ENCODE measurements around the gene ADORA3. TPM values are rescaled to one million over a fixed set of nuclear protein-coding genes. Genes with fewer than 3 reads are reported as not detected.

The ADORA3 gene
- total RNA-seq, 1 experiment from 2014 or later, result not detected

DNA sequence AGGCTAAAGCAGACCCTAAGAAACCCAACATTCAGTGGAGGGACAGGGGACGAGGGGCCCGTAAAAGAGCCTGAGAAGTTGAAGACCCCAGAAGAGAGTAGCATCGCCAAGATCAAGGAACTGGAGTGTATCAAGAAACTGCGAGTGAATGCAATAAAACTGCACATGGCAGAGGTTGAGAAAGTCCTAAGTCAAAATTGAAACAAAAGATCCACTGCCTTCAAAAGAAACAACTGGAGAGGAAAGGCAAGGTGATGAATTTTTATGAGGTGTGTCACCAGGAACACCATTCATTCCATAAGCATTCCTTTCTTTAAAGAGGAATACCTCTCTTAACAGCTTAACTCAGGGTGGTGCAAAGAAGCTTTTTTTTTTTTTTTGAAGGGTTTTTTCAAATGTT is 38.3 kb upstream of the ADORA3 start:
- Histone ChIP-seq H3K9me3 (ENCODE audit: low read depth, low read length, poor library complexity, severe bottlenecking) (no peaks in the 10 kb centered on the region), H3K4me1 (ENCODE audit: insufficient read depth, low read length, poor library complexity, severe bottlenecking) (no peaks in the 10 kb centered on the region), H3K4me3 (ENCODE audit: low read depth, low read length, poor library complexity, severe bottlenecking) (no peak overlapping the region), H3K27ac (ENCODE audit: low read depth, low read length, poor library complexity, severe bottlenecking) (no peak overlapping the region), H3K36me3 (ENCODE audit: insufficient read depth, low read length, poor library complexity, severe bottlenecking) (no peaks in the 10 kb centered on the region), H3K27me3 (replicated peaks; ENCODE audit: insufficient read depth, low read depth, low read length, poor library complexity) (peaks cover 32% of the 10 kb centered on the region)
- DNase-seq (ENCODE audit: low spot score), result no peak
- TF ChIP-seq EZH2 (IDR thresholded peaks at IDR 0.05; ENCODE audit: borderline replicate concordance, low read depth, low read length, poor library complexity, severe bottlenecking), result no peak
- TF ChIP-seq, protein P1, sequence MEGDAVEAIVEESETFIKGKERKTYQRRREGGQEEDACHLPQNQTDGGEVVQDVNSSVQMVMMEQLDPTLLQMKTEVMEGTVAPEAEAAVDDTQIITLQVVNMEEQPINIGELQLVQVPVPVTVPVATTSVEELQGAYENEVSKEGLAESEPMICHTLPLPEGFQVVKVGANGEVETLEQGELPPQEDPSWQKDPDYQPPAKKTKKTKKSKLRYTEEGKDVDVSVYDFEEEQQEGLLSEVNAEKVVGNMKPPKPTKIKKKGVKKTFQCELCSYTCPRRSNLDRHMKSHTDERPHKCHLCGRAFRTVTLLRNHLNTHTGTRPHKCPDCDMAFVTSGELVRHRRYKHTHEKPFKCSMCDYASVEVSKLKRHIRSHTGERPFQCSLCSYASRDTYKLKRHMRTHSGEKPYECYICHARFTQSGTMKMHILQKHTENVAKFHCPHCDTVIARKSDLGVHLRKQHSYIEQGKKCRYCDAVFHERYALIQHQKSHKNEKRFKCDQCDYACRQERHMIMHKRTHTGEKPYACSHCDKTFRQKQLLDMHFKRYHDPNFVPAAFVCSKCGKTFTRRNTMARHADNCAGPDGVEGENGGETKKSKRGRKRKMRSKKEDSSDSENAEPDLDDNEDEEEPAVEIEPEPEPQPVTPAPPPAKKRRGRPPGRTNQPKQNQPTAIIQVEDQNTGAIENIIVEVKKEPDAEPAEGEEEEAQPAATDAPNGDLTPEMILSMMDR (conservative IDR thresholded peaks at IDR 0.05; ENCODE audit: low read depth, low read length), result no peak
- intact Hi-C loops (cut with micrococcal nuclease; ENCODE audit: unreplicated experiment), result no loop called here
- CTCF ChIA-PET, result interaction anchor here (0.6 kb wide), 1 partner anchor 88 kb away, joined by 4 read pairs; no protein-coding TSS in a partner anchor
- no TSS peak for BruUV-seq (replicated peaks)
- POLR2A ChIA-PET (ENCODE audit: low non-redundant PET), result interaction anchor here (0.6 kb wide), 1 partner anchor 142 kb away, joined by 3 read pairs; no protein-coding TSS in a partner anchor

DNA sequence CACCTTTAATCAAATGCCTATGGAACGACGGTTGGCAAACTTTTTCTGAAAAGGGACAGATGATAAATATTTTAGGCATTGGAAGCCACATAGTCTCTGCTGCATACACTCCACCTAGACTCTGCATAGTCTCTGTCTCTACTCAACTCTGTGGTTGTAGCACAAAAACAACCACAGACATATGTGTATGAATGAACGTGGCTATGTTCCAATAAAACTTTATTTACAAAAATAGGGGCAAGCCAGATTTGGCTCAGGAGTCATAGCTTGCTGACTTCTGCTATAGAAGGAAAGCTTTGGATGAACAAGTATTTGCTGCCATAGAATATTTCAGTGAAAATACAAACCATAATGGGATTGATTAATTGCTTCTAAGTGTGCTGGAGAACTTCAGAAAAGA is 37.5 kb upstream of the ADORA3 start:
- H3K27ac ChIP-seq (ENCODE audit: low read depth, low read length, poor library complexity, severe bottlenecking), result no peak overlapping the region
- H3K9me3 ChIP-seq (ENCODE audit: low read depth, low read length, poor library complexity, severe bottlenecking), result no peaks in the 10 kb centered on the region
- TF ChIP-seq EZH2 (IDR thresholded peaks at IDR 0.05; ENCODE audit: borderline replicate concordance, low read depth, low read length, poor library complexity, severe bottlenecking), result no peak
- TF ChIP-seq, protein P1 (conservative IDR thresholded peaks at IDR 0.05; ENCODE audit: low read depth, low read length), result no peak
- peaks cover 28% of the 10 kb centered on the region for H3K27me3 ChIP-seq (replicated peaks; ENCODE audit: insufficient read depth, low read depth, low read length, poor library complexity)
- no peaks in the 10 kb centered on the region for H3K36me3 ChIP-seq (ENCODE audit: insufficient read depth, low read length, poor library complexity, severe bottlenecking)
- H3K4me1 ChIP-seq (ENCODE audit: insufficient read depth, low read length, poor library complexity, severe bottlenecking), result no peaks in the 10 kb centered on the region
- DNase-seq (ENCODE audit: low spot score), result no peak
- H3K4me3 ChIP-seq (ENCODE audit: low read depth, low read length, poor library complexity, severe bottlenecking), result no peak overlapping the region
- ChIA-PET CTCF (no interaction called here), POLR2A (ENCODE audit: low non-redundant PET) (no interaction called here)
- intact Hi-C loops (cut with micrococcal nuclease; ENCODE audit: unreplicated experiment), result no loop called here
- BruUV-seq (replicated peaks), result no TSS peak

DNA sequence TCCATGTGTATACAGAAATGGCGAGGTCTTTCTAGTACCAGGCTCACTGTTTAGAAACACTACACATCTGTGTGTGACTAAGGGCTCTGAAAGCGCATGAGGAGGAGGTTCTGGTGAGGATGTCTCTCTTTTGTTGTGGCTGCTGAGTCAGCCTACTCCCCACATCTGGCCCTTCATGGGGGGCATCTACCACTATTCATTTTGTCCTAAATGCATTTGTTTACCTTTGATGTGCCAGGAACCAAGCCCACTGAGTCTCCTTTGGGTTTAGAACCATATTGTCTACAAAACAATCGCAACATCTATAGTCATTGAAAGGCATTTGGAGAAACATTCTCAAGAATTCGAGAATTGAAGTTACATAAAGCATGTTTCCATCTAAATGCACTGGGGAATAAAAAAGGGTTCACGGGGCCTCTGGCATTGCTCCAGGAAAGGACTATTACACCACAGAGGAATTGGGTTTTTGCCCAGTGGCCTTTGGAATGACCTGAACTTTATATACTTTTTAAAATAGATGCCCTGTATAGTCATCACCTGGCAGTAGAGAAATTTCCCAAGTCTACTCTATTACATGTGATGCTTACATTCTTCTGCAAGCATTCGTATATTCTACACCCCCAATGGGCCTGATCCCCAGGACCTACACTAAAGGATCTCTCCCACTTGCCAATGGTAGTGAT is 35.1 kb upstream of the ADORA3 start:
- no peak overlapping the region for H3K27ac ChIP-seq (ENCODE audit: low read depth, low read length, poor library complexity, severe bottlenecking)
- no peaks in the 10 kb centered on the region for H3K9me3 ChIP-seq (ENCODE audit: low read depth, low read length, poor library complexity, severe bottlenecking)
- ChIA-PET CTCF (no interaction called here), POLR2A (ENCODE audit: low non-redundant PET) (no interaction called here)
- H3K4me1 ChIP-seq (ENCODE audit: insufficient read depth, low read length, poor library complexity, severe bottlenecking), result no peaks in the 10 kb centered on the region
- no peaks in the 10 kb centered on the region for H3K36me3 ChIP-seq (ENCODE audit: insufficient read depth, low read length, poor library complexity, severe bottlenecking)
- intact Hi-C loops (cut with micrococcal nuclease; ENCODE audit: unreplicated experiment), result no loop called here
- H3K27me3 ChIP-seq (replicated peaks; ENCODE audit: insufficient read depth, low read depth, low read length, poor library complexity), result peaks cover 26% of the 10 kb centered on the region
- BruUV-seq (replicated peaks), result no TSS peak
- no peak overlapping the region for H3K4me3 ChIP-seq (ENCODE audit: low read depth, low read length, poor library complexity, severe bottlenecking)
- TF ChIP-seq, protein P1 (conservative IDR thresholded peaks at IDR 0.05; ENCODE audit: low read depth, low read length), result no peak
- TF ChIP-seq EZH2 (IDR thresholded peaks at IDR 0.05; ENCODE audit: borderline replicate concordance, low read depth, low read length, poor library complexity, severe bottlenecking), result no peak
- no peak for DNase-seq (ENCODE audit: low spot score)
